Endometrial microvascular endothelial cells (primary cell): ENCODE measurements around the gene DUSP1. TPM values are rescaled to one million over a fixed set of nuclear protein-coding genes. Genes with fewer than 3 reads are reported as not detected.

Source experiments
- in situ Hi-C: cut with HindIII; loops from 2 replicates; pipeline ENCODE4 v1.10.0; 2017; ENCODE audit warnings: low sequenced_read_pairs, low pct_unique_long_range_greater_than_20kb; ENCODE audit errors: inconsistent ontology term
- total RNA-seq: library from RNA; depleted of rRNA; stranded (reverse); fragments of >200 nt; gene quantifications from one replicate; pipeline ENCODE4 v1.2.3, GENCODE V29; 2015; ENCODE audit errors: inconsistent ontology term

Gene DUSP1
- total RNA-seq, 1 donor from 2014 or later: 143 TPM

- in situ Hi-C loops: no loop called here
Observed at GRCh38 chr5:172751761-172752510, 19.1 kb downstream of the DUSP1 start.

- in situ Hi-C loops: no loop called here
Observed at GRCh38 chr5:172749881-172750633, 20.9 kb downstream of the DUSP1 start.

- in situ Hi-C loops: no loop called here
Observed at GRCh38 chr5:172749076-172749475, 21.9 kb downstream of the DUSP1 start.

- in situ Hi-C loops: no loop called here
Observed at GRCh38 chr5:172748341-172748843, 22.6 kb downstream of the DUSP1 start.

- in situ Hi-C loops: no loop called here
Observed at GRCh38 chr5:172747471-172747870, 23.5 kb downstream of the DUSP1 start.

- in situ Hi-C loops: no loop called here
Observed at GRCh38 chr5:172746725-172747124, 24.3 kb downstream of the DUSP1 start.

GRCh38 chr5:172745838-172746237, 25.2 kb downstream of the DUSP1 start:
- in situ Hi-C loops: no loop called here

GRCh38 chr5:172745406-172745805, 25.6 kb downstream of the DUSP1 start:
- in situ Hi-C loops: no loop called here

- in situ Hi-C loops: no loop called here
Observed at GRCh38 chr5:172744123-172745104, 26.6 kb downstream of the DUSP1 start.

- in situ Hi-C loops: no loop called here
Observed at GRCh38 chr5:172743112-172743959, 27.7 kb downstream of the DUSP1 start.

- in situ Hi-C loops: no loop called here
Observed at GRCh38 chr5:172741206-172741582, 29.8 kb downstream of the DUSP1 start.

GRCh38 chr5:172740428-172741205, 30.4 kb downstream of the DUSP1 start:
- in situ Hi-C loops: no loop called here

GRCh38 chr5:172739375-172739774, 31.6 kb downstream of the DUSP1 start:
- in situ Hi-C loops: no loop called here

GRCh38 chr5:172736508-172737135, 34.4 kb downstream of the DUSP1 start:
- in situ Hi-C loops: no loop called here

GRCh38 chr5:172735141-172735831, 35.7 kb downstream of the DUSP1 start:
- in situ Hi-C loops: no loop called here

GRCh38 chr5:172733974-172734346, 37.0 kb downstream of the DUSP1 start:
- in situ Hi-C loops: no loop called here
